Measurements from ENCODE around the gene ATP13A3. TPM values are rescaled to one million over a fixed set of nuclear protein-coding genes. Genes with fewer than 3 reads are reported as not detected.

ATP13A3 gene
- total and polyA plus RNA-seq, 2 experiments from 2014 or later: 51.8 to 293 TPM

DNA sequence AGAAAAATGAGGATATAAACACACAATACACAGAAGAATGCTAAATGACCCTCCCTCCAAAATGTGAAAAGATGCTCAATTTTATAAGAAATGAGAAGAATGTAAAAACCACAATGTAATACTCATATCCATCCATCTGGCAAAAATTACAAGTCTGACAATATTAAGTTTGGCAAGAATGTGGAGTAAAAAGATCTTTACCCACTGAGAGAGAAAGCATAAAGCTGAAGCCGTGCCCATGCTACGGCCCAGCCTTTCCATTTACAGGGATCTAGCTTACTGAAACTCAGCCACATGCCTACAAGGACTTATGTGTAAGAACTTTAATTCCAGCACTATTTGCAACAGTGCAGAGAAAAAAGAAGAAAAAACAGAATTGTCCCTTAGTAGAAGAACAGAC lies 42.9 kb downstream of the ATP13A3 start:
- Histone ChIP-seq H3K27me3 (no peaks in the 10 kb centered on the region), H3K36me3 (peaks cover 68% of the 10 kb centered on the region), H3K4me3 (no peak overlapping the region), H3K4me1 (ENCODE audit: low read depth) (peaks cover 17% of the 10 kb centered on the region), H3K27ac (no peak overlapping the region), H3K9me3 (ENCODE audit: low read depth) (no peaks in the 10 kb centered on the region)
- no peak for DNase-seq (ENCODE audit: low read depth in 1 of 2, low spot score in 1 of 2)
- TF ChIP-seq, protein P1, sequence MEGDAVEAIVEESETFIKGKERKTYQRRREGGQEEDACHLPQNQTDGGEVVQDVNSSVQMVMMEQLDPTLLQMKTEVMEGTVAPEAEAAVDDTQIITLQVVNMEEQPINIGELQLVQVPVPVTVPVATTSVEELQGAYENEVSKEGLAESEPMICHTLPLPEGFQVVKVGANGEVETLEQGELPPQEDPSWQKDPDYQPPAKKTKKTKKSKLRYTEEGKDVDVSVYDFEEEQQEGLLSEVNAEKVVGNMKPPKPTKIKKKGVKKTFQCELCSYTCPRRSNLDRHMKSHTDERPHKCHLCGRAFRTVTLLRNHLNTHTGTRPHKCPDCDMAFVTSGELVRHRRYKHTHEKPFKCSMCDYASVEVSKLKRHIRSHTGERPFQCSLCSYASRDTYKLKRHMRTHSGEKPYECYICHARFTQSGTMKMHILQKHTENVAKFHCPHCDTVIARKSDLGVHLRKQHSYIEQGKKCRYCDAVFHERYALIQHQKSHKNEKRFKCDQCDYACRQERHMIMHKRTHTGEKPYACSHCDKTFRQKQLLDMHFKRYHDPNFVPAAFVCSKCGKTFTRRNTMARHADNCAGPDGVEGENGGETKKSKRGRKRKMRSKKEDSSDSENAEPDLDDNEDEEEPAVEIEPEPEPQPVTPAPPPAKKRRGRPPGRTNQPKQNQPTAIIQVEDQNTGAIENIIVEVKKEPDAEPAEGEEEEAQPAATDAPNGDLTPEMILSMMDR (IDR thresholded peaks at IDR 0.05; ENCODE audit: low read depth, low read length): no peak

- Histone ChIP-seq H3K27me3 (no peaks in the 10 kb centered on the region), H3K36me3 (peaks cover 69% of the 10 kb centered on the region), H3K4me1 (ENCODE audit: low read depth) (peaks cover 17% of the 10 kb centered on the region), H3K9me3 (ENCODE audit: low read depth) (no peaks in the 10 kb centered on the region), H3K4me3 (no peak overlapping the region), H3K27ac (peak overlapping the region; percentile 67)
- no peak for DNase-seq (ENCODE audit: low read depth in 1 of 2, low spot score in 1 of 2)
- TF ChIP-seq, protein P1 (IDR thresholded peaks at IDR 0.05; ENCODE audit: low read depth, low read length): no peak
Measured at GRCh38 chr3:194440756-194441155, 46.0 kb downstream of the ATP13A3 start.

DNA sequence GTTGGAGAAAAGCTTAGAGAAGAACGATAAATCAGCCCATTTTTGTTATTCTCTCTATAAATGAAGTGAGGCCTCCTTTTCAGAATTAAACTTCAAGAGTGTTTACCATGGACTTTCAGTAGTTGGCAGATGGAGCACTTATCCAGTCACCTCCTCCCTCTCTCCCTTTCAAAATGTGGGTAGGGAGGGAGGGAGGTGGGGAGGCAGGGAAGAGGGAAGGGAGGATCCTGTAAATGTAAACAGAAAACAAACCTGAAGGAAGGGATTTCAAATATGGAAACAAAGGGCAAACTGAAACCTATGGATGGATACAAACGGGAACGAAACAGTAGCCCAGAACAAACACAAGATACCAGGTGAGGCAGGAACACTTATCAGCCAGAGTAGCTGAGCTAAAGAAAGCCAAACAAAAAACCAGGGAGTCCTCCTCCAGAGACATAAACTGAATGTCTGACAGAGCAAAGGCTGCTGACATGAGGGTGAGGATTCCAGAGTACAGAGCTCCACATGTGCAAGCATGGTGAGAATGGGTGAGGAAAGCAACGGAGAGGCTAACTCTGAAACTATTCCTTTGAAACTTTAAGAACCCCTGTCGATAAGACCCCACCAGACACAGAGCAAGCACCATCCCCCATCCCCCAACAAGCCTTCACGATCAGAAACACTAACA lies 46.8 kb downstream of the ATP13A3 start:
- H3K9me3 ChIP-seq (ENCODE audit: low read depth): no peaks in the 10 kb centered on the region
- H3K27me3 ChIP-seq: no peaks in the 10 kb centered on the region
- peak in 1 of 2 donors; percentile 7 for DNase-seq (ENCODE audit: low read depth in 1 of 2, low spot score in 1 of 2)
- peaks cover 66% of the 10 kb centered on the region for H3K36me3 ChIP-seq
- TF ChIP-seq, protein P1 (IDR thresholded peaks at IDR 0.05; ENCODE audit: low read depth, low read length): no peak
- peak overlapping the region; percentile 67 for H3K27ac ChIP-seq
- H3K4me1 ChIP-seq (ENCODE audit: low read depth): peaks cover 17% of the 10 kb centered on the region
- no peak overlapping the region for H3K4me3 ChIP-seq

DNA sequence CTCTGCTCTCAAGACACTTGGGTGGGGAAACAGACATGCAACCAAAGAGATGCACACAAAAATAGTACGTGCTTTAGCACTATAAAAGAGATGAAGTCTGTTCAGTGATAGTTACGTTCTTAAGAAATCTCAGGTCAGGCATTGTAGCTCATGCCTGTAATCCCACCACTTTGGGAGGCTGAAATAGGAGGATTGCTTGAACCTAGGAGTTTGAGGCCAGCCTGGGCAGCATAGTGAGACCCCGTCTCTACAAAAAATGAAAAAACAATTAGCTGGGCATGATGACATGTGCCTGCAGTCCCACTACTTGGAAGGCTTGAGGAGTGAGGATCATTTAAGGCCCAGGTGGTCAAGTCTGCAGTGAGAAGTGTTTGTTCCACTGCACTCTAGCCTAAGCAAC lies 52.3 kb downstream of the ATP13A3 start:
- H3K9me3 ChIP-seq (ENCODE audit: low read depth): no peaks in the 10 kb centered on the region
- DNase-seq (ENCODE audit: low read depth in 1 of 2, low spot score in 1 of 2): no peak
- no peaks in the 10 kb centered on the region for H3K27me3 ChIP-seq
- H3K4me1 ChIP-seq (ENCODE audit: low read depth): no peaks in the 10 kb centered on the region
- TF ChIP-seq, protein P1 (IDR thresholded peaks at IDR 0.05; ENCODE audit: low read depth, low read length): no peak
- H3K36me3 ChIP-seq: peaks cover 88% of the 10 kb centered on the region
- no peak overlapping the region for H3K4me3 ChIP-seq
- no peak overlapping the region for H3K27ac ChIP-seq

GRCh38 chr3:194431554-194431953 lies 55.2 kb downstream of the ATP13A3 start:
- Histone ChIP-seq H3K36me3 (peaks cover 81% of the 10 kb centered on the region), H3K4me1 (ENCODE audit: low read depth) (no peaks in the 10 kb centered on the region), H3K27me3 (no peaks in the 10 kb centered on the region), H3K9me3 (ENCODE audit: low read depth) (no peaks in the 10 kb centered on the region), H3K27ac (no peak overlapping the region), H3K4me3 (no peak overlapping the region)
- TF ChIP-seq, protein P1 (IDR thresholded peaks at IDR 0.05; ENCODE audit: low read depth, low read length): no peak
- DNase-seq (ENCODE audit: low read depth in 1 of 2, low spot score in 1 of 2): no peak

Measured in cardiac muscle cell (in vitro differentiated cells and primary cell).